ENCODE measurements around the gene C12orf75.

Gene C12orf75

DNA sequence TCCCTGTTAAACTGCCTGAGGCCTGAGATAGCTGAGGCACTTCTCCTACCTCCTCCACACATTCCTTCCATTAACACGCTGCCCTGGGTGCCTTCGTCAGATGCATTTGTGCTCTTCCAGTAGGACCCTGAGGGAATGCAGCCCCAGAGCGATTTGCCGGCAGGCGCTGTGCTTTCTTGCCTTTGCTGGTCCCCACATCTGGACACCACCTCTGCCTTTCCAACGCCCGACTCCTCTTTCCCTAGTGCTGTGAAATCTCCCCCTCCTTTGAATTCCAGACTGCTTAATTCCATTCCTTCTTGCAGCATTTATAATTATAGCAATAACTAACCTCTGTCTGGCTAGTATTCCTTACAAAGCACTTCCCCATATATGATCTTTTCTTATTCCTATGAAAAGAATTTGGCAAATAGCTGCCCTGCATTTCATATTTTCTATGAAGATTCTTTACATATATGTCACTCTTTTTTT, 88.4 kb downstream of the C12orf75 start:
- DNase-seq (ENCODE audit: low read depth in 2 of 2) = no peak

DNA sequence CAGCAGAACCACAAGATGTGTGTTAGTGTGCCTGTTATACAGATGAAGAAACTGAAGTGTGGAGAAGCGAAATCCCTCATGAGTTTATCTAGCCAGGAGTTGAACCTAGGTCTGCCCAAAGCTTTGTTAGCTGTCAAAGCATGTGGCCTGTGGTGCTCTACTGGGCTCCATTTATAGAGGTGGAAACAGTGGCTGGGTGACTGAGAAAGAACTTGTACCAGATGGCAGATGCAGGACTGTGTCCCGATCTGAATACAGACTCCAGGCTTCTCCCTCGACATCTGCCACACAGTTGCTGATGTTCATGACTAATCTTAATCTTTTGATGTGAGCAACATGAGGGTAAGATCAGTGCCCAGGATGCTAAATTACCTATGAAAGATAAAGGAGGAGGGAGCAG, 89.1 kb downstream of the C12orf75 start:
- no peak for DNase-seq (ENCODE audit: low read depth in 2 of 2)

DNA sequence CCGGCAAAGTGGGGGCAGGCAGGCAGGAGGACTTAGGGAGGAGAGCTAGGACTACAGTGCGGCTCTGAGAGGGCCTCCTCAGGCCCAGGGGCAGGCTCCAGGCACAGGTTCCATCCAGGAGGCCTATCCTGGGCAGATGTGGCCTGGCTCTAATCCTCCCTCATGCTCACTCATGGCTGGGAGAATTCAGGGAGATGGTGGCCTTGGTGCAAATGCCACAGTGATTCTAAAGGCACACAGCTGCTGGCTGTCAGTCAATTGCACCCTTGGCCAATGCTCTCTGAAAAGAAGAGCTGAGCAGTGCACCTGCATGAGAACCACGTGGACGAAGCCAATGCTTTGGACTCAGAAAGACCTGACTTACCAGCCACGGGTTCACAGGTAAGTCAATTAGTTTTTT, 89.6 kb downstream of the C12orf75 start:
- no peak for DNase-seq (ENCODE audit: low read depth in 2 of 2)

DNA sequence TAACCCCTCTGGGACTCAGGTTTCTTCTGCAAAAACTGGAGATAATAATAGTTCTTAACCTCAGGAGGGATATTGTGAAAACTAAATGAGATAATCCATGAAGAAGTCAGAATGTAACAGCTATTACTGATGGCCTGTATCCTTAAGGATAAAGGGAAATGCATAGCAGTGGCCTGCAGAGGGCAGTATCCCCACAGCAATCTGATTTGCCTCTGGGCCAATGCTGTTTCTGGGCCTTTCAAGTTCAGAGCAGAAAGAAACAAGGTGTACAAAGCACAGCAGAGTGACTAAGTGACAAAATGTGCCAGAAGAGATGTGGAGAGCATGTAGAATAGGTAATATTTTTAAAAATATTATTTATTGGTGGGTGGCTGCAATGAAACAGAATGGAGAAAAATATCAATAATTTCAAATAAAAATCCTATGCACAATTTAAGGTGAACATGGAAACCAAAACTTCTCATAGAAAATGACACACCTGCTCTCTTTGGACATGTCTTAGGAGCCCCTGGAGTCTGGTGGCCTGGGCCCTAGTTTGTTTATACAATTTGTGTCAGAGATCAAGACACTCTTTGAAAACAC, 90.3 kb downstream of the C12orf75 start:
- DNase-seq (ENCODE audit: low read depth in 2 of 2) = peak; percentile 14 to 24

All from stimulated activated CD8-positive, alpha-beta memory T cell treated with anti-CD3 and anti-CD28 coated beads, Interleukin-7, amount 100 ng/mL, for 4 hours (primary cell).